Neural cell (in vitro differentiated cells): ENCODE measurements around the gene SLC4A4. TPM values are rescaled to one million over a fixed set of nuclear protein-coding genes. Genes with fewer than 3 reads are reported as not detected.

Source experiments
- H2AFZ ChIP-seq: fragments of 200-600, 300-800 bp; sonication (generic), shearing (Covaris generic); 2 replicates; pipeline ENCODE4 v1.6.0; 2014; ENCODE audit warnings: low read depth, mild to moderate bottlenecking, antibody characterized with exemption, low read length, moderate library complexity
- H3F3A ChIP-seq: fragments of 200-600 bp; shearing (Covaris generic); 2 replicates; pipeline ENCODE4 v1.6.1; 2016; ENCODE audit warnings: mild to moderate bottlenecking, moderate library complexity, mixed read lengths, antibody characterized with exemption, low read length; ENCODE audit not compliant: insufficient read depth, poor library complexity, severe bottlenecking
- H3K27ac ChIP-seq: fragments of 200-600, 300-800 bp; sonication (generic), shearing (Covaris generic); 2 replicates; pipeline ENCODE4 v1.5.1; 2014; ENCODE audit warnings: mild to moderate bottlenecking, low read length, moderate library complexity
- H3K27me3 ChIP-seq: fragments of 300-800, 200-600 bp; sonication (generic), shearing (Covaris generic); 2 replicates; pipeline ENCODE4 v1.6.0; 2014; ENCODE audit warnings: mild to moderate bottlenecking, low read depth, low read length, moderate library complexity; ENCODE audit not compliant: insufficient read depth
- H3K36me3 ChIP-seq: fragments of 300-800, 200-600 bp; sonication (generic), shearing (Covaris generic); 2 replicates; pipeline ENCODE4 v1.5.1; 2014; ENCODE audit warnings: mild to moderate bottlenecking, antibody characterized with exemption, low read length, moderate library complexity; ENCODE audit not compliant: insufficient read depth
- H3K4me2 ChIP-seq: fragments of 300-800, 200-600 bp; sonication (generic), shearing (Covaris generic); 2 replicates; pipeline ENCODE4 v1.6.0; 2014; ENCODE audit warnings: mild to moderate bottlenecking, low read length
- H3K4me3 ChIP-seq: fragments of 300-800, 200-600 bp; sonication (generic), shearing (Covaris generic); 2 replicates; pipeline ENCODE4 v1.5.1; 2014; ENCODE audit warnings: mild to moderate bottlenecking, low read length, moderate library complexity
- H3K79me2 ChIP-seq: fragments of 200-600 bp; shearing (Covaris generic); replicated peaks from 2 replicates; pipeline ENCODE4 v1.6.0; 2014; ENCODE audit warnings: mild to moderate bottlenecking, low read length, moderate library complexity; ENCODE audit not compliant: insufficient read depth
- H3K9ac ChIP-seq: fragments of 300-800, 200-600 bp; sonication (generic), shearing (Covaris generic); 2 replicates; pipeline ENCODE4 v1.6.1; 2016; ENCODE audit warnings: mild to moderate bottlenecking, low read length, mixed read lengths
- H3K9me2 ChIP-seq: fragments of 200-600 bp; shearing (Covaris generic); 2 replicates; pipeline ENCODE4 v1.6.1; 2016; ENCODE audit warnings: mild to moderate bottlenecking, low read length, mixed read lengths; ENCODE audit not compliant: insufficient read depth
- H3K9me3 ChIP-seq: fragments of 200-600, 300-800 bp; sonication (generic), shearing (Covaris generic); 2 replicates; pipeline ENCODE4 v1.6.1; 2016; ENCODE audit warnings: mild to moderate bottlenecking, mixed run types, low read length, moderate library complexity, mixed read lengths
- H4K20me1 ChIP-seq: fragments of 200-600 bp; shearing (Covaris generic); 2 replicates; pipeline ENCODE4 v1.6.1; 2016; ENCODE audit warnings: mild to moderate bottlenecking, mixed run types; ENCODE audit not compliant: insufficient read depth
- CTCF ChIP-seq: fragments of 450-650 bp; IDR thresholded peaks from 2 replicates; pipeline ENCODE4 v1.5.1; 2014; ENCODE audit warnings: antibody characterized with exemption, mild to moderate bottlenecking, moderate library complexity; ENCODE audit not compliant: poor library complexity, severe bottlenecking
- EP300 ChIP-seq: fragments of 450-650 bp; conservative IDR thresholded peaks from 2 replicates; pipeline ENCODE4 v1.6.1; 2014; ENCODE audit warnings: antibody characterized with exemption, mild to moderate bottlenecking, moderate library complexity; ENCODE audit not compliant: poor library complexity, severe bottlenecking
- EZH2 ChIP-seq: fragments of 200-600, 300-800 bp; shearing (Covaris generic), sonication (generic); IDR thresholded peaks from 2 replicates; pipeline ENCODE4 v1.6.1; 2014; ENCODE audit warnings: antibody characterized with exemption, low read length, borderline replicate concordance, mild to moderate bottlenecking; ENCODE audit not compliant: insufficient read depth, poor library complexity, severe bottlenecking
- MXI1 ChIP-seq: fragments of 450-650 bp; conservative IDR thresholded peaks from 2 replicates; pipeline ENCODE4 v1.6.1; 2014; ENCODE audit warnings: antibody characterized with exemption, mild to moderate bottlenecking; ENCODE audit not compliant: poor library complexity, severe bottlenecking
- POLR2AphosphoS5 ChIP-seq: IDR thresholded peaks from 2 replicates; pipeline ENCODE4 v1.6.1; 2012
- RAD21 ChIP-seq: fragments of 450-650 bp; conservative IDR thresholded peaks from 2 replicates; pipeline ENCODE4 v1.6.1; 2014; ENCODE audit warnings: antibody characterized with exemption, mild to moderate bottlenecking, moderate library complexity
- REST ChIP-seq: IDR thresholded peaks from 2 replicates; pipeline ENCODE4 v1.6.1; 2012; ENCODE audit warnings: borderline replicate concordance
- SMC3 ChIP-seq: fragments of 450-650 bp; conservative IDR thresholded peaks from 2 replicates; pipeline ENCODE4 v1.6.1; 2014; ENCODE audit warnings: antibody characterized with exemption, mild to moderate bottlenecking, moderate library complexity; ENCODE audit not compliant: poor library complexity
- TAF1 ChIP-seq: IDR thresholded peaks from 2 replicates; pipeline ENCODE4 v1.6.1; 2012; ENCODE audit warnings: low read depth
- polyA plus RNA-seq: library from polyadenylated mRNA; depleted of rRNA; stranded (reverse); fragments of >200 nt; gene quantifications from 2 replicates; pipeline ENCODE4 v1.2.3, GENCODE V29; 2014

SLC4A4 gene
- polyA plus RNA-seq, 1 donor from 2014 or later: 9.2 TPM

GRCh38 chr4:71607780-71608677, 269.2 kb downstream of the SLC4A4 start:
- no peak overlapping the region for H3K4me3 ChIP-seq
- H3K79me2 ChIP-seq: no peaks in the 10 kb centered on the region
- no peaks in the 10 kb centered on the region for H3F3A ChIP-seq
- H3K36me3 ChIP-seq: no peaks in the 10 kb centered on the region
- no peak for TF ChIP-seq REST
- no peak for TF ChIP-seq POLR2AphosphoS5
- no peak for TF ChIP-seq EZH2
- TF ChIP-seq MXI1: no peak
- no peak for TF ChIP-seq EP300
- no peak for TF ChIP-seq CTCF
- no peak for TF ChIP-seq SMC3
- no peak for TF ChIP-seq RAD21
- no peak for TF ChIP-seq TAF1
- no peak overlapping the region for H2AFZ ChIP-seq
- no peaks in the 10 kb centered on the region for H3K9me2 ChIP-seq
- H3K9ac ChIP-seq: no peak overlapping the region
- H3K27ac ChIP-seq: no peak overlapping the region
- no peaks in the 10 kb centered on the region for H3K9me3 ChIP-seq
- no peaks in the 10 kb centered on the region for H3K27me3 ChIP-seq
- no peak overlapping the region for H3K4me2 ChIP-seq
- H4K20me1 ChIP-seq: no peaks in the 10 kb centered on the region

GRCh38 chr4:71608678-71609071, 269.9 kb downstream of the SLC4A4 start:
- H3K9ac ChIP-seq: no peak overlapping the region
- H3F3A ChIP-seq: no peaks in the 10 kb centered on the region

More at GRCh38 chr4:71608678-71609071, 269.9 kb downstream of the SLC4A4 start:
- H3K79me2 ChIP-seq: no peaks in the 10 kb centered on the region
- no peaks in the 10 kb centered on the region for H3K9me3 ChIP-seq
- H4K20me1 ChIP-seq: no peaks in the 10 kb centered on the region
- no peak overlapping the region for H2AFZ ChIP-seq
- H3K27ac ChIP-seq: no peak overlapping the region
- no peaks in the 10 kb centered on the region for H3K9me2 ChIP-seq
- H3K4me2 ChIP-seq: no peak overlapping the region
- H3K36me3 ChIP-seq: no peaks in the 10 kb centered on the region
- no peak overlapping the region for H3K4me3 ChIP-seq
- no peaks in the 10 kb centered on the region for H3K27me3 ChIP-seq
- TF ChIP-seq POLR2AphosphoS5 (no peak), TAF1 (no peak), EZH2 (no peak), MXI1 (no peak), RAD21 (no peak), REST (no peak), SMC3 (no peak), CTCF (no peak), EP300 (no peak)
